HUDEP-2 (cell line): ENCODE measurements around the gene MLLT1.

Experiments used
- DNase-seq, 76 experiments: peaks; one replicate each; lab custom pipeline; 2025; ENCODE audit not compliant: unreplicated experiment in 76 of 76; lab: John Stamatoyannopoulos, UW

MLLT1 gene

DNA sequence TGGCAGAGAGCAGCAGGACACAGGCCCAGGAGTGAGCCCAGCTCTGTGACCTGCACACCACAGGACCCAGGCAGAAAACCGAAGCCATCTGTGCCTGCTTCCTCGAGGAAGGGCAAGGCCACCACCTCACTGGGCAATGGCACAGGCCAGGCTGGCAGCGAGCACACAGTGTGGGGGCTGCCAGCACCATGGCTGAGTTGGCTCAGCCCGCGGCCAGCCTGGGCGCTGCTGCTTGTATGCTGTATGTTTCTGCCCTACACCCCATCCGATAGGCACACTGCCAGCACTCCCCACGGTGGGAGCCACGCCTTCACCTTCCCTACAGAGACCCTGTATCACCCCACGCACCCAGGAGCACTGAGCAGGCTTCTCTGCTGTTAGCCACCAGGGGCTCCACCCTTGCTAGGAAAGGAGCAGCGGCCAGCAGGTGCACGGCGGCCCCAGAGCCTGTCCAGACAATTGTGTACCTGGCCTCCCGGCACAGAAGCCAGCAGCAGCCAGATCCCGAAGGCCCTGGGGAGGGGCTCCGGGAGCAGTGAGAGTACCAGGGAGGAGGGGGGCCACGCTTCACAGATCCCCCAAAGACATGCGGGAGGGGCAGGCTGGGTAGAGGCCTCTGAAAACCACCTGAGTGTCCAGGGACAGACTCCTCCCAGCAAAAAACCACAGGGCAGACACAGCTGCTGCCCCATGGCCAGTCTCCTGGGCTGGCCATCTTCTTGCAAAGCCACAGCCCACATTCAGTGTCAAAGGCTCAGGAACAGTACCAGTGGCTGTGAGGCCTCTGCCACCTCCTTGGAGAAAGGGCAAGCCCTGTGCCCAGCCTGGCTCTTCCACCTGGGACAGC, 56.1 kb downstream of the MLLT1 start:
- peak in 72 of 76 experiments; percentile 33 to 93 (median 82) for DNase-seq

GRCh38 chr19:6222884-6223283, 56.9 kb downstream of the MLLT1 start:
- DNase-seq, result no peak

DNA sequence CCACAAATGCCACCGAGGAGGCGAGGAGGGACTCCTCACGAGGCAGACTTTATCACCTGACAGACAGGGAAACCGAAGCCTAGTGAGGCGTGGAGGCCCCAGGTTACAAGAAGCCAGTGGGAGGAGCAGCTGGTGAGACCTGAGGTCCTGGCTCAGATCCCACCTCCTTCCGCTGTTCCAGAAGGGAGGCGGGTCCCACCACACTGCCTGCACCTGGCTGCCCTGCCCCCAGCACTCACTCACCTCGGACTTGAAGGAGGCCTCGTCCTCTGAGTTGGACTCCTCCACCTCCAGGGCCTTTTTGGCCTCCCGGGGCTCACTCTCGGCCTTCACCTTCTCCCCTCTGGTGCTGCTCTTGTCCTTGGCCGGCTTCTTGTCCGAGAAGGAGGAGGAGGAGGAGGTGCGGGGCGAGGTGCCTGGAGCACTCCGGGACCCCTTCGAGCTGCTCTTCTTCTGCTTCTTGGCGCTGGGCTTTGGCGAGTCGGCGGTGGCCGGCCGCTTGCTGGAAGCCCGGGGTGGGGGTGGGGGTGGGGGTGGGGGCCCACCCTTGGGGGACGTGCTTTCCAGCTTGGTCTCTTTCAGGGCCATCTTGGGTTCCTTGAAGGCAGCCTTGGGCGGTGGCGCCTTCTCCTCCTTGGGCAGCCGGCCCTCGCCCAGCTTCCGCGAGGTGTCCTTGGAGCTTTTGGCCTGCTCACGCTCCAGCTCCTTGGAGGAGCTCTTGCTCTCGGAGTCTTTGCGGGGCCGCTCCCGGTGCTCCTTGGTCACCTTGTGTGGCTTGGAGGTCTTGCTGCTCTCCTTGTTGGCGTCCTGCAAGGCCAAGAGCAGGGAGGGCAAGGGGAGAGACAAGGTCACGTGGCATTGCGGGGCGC, 57.7 kb downstream of the MLLT1 start:
- DNase-seq, result no peak

- DNase-seq, result no peak
These were observed 58.4 kb downstream of the MLLT1 start for GRCh38 chr19:6221220-6221877.

DNA sequence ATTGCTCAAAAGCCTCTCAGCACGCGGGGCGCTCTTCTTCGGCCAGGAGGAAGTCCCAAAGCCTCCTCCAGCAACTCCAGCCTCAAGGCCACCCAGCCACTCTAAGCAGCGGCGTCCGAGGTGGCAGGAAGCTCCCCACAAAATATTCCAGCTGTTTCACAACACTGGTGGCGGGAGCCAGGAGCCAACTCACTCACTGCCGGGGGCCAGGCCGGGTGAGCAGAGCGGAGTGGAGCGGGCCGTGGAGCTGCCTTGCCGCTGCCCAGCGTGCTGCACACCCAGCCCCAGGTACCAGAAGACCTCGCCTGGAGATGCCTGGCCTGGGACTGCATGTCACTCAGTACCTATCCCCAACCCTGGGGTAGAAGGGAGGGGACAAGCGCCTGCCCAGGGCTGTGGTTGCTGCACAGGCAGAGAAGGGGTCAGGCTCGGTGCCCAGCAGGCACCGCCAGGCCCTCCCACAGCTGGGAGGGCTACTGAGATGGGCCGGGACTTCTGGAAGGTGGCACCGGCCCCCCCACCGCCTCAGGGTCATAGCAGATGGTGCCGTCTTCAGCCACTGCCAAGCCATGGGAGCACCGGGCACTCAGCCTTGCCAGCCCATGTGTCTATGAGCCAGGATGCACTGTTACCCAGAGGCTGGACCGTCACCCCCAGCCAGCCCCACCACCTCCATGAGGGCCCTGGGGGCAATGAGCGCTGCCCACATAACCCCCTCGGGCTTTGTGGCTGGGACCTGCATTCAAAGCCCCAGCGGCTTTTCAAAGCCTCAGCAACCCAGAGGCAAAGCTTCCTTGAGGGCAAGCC, 59.2 kb downstream of the MLLT1 start:
- DNase-seq, result no peak

DNA sequence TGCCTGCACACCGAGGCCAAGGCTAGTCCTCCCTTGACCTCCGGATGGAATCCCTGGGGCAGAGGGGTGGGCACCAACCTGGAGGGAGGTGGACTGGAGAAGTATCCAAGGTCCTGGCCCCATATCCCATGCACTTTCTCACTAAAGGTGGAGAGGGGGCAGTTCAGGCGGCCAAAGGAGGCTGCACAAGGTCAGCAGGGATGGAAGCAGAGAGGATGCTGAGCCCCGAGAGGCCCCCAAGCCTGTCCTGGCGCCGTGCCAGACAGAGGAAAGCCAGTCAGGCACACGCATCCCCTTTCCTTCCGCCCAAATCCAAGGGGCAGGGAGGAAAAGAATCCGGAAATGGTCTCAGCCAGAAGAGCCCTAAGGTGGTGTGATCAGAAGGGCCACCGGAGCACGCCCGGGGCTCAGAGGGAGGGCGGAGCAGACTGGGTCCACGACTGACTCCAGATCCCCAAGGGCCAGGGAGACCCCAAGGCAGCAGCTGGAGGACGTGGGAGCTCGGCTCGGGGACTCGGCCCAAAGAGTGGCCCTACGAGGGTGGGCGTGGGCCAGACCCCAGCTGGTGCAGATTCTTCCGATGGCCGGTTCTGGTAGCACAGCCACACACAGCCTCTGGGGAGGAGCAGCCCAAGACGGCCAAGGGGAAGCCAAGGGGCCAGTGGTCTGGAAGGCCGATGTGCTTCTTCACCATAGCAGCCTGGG, 60.0 kb downstream of the MLLT1 start:
- DNase-seq, result no peak

GRCh38 chr19:6219147-6219525, 60.6 kb downstream of the MLLT1 start:
- no peak for DNase-seq

DNA sequence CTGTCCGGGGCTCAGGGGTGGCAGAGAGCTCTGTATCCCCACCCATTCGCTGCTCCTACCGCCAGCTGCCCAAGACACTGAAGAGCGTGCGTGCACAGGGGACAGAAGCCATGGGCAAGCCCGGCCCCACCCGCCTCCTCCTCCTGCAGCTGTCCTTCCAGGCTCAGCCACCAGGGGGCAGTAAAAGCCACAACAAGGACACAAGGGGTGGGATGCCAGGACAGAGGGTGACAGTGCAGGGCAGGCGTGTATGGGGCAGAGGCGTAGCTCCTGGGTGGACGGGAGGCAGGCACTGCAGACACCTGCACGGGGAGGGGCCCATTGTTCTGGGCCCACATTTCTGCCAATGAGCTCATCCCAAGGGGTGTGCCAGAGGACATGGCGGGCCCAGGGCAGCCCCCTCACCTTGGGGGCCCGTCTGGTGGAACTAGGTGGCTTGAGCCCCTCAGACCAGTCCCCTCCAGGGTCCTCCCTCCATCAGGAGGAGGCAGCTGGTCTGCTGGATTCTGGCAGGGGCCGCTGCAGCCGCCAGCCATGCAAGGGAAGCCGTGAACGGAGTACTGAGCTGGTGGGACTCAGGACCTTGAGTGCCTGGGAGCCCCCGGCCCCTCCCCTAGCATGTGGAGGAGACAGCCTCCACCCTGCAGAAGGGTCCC, 61.2 kb downstream of the MLLT1 start:
- peak in 74 of 76 experiments; percentile 56 to 98 (median 90) for DNase-seq

DNA sequence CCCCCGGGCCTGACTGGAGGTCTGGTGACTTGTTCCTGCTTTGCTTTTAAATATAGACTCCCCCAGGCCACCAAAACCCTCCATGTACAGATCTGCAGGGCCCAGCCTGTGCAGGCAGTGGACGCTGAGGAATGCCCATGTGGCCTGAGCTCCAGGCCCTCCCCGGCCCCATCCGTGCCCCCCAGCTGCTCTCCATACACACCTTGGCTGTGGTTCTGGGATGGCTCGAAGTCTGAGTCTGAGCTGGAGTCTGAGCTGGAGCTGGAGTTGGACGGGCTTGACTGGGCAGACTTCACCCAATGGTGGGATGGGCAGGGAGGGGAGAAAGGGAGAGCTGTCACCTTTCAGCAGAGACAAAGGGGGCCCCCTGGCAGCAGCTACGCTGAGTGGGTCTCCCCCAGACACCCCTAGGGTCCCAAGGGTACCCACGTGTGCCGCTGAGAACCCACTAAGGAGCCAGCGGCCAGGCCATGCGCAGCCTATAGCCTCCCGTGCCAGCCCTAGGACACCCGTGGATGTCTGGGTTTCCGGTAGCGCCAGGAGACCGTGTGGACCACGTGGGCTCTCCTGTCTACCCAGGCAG, 61.9 kb downstream of the MLLT1 start:
- no peak for DNase-seq

DNA sequence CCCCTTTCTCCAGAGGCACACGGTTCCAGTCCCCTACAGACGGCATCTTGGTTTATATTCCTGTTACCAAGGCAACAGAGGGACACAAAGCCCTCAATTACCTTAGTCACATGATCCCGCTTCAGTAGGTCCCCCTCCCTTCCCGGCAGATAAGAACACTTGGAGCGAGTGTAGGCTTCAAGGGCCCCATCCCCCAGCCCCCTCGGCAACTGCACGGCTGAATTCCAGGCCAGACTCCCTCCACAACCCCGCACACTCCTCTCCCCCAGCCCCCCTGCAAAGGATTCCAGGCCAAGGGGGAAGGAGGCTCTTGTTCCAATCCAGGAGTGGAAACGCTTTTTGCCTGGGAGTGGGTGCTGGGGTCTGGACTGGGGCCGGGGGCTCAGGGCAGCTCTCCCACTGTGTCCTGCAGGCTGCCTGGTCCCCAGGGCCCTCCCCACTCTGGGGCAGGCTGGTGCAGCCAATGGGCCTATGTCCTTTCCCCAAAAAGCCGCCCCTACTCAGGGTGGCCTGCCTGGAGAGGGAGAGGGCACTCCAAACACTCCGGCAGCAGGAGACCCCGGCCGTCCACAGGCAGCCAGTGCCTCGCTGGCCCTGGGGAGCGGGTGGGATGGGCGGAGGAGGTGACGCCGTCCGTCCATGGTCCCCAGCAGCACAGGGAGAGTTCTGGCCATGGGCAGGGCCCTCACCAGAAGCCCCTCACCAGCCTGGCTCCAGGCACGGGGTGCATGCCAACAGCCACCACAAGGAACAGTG, 62.6 kb downstream of the MLLT1 start:
- DNase-seq, result peak in 4 of 76 experiments; percentile 10 to 40 (median 22)

DNA sequence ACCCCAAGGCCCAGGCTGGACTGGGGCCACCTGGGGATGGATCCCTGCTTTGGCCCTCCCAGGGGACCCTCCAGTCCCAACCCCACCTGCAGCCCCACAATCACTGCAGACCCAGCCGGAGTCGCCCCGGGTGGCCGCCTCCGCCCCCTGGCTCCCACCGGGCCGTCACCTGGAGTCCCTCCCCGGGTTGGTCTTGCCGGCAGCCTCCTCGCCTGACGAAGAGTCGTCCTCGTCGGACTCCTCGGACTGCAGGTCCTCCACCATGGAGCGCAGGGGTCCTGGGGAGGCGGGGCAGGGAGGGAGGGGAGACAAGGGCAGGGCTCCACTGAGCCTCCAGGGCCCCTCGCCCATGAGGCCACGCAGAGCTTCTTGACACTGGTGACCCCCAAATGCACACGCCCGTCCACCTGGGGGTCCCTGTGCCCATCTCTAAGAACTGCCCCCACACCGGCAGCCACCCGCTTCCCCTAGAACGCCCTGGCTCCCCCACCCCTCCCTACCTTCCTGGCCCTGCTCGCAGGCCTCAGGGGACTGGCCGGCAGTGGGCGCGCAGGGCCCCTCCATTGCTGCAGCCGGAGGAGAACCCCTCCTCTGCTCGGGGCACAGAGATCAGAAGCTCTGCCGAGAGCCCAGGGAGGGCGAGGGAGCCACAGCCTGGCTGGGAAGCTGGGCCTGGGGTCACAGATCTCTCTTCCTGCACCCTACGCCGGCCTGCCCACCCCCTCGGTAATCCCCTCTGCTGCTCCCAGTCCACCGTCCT, 63.4 kb downstream of the MLLT1 start:
- no peak for DNase-seq

DNA sequence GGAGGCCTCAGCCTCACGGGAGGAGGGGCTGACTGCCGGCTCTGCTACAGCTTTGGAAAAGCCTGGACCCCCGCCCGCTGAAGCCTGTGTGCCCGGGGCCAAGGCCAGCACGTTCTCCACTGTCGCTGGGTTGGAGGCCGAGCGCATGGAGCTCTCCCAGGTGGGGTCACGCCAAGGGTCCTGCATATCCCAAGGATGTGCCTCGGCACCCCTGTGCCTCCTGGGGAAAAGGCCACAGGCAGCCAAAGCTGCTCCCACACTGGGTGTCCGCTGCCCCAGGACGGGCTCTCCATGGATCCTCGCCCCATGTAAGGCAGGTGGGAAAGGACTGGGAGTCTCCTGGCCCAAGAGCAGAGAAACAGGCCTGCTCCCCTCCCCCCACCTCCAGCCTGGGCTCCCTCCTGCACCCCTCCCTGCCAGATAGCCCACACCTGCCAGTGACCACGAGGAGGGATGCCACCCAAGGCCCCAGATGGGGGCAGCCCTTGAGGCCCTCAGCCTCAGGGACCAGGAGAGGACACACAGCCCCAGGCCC, 64.0 kb downstream of the MLLT1 start:
- no peak for DNase-seq

DNA sequence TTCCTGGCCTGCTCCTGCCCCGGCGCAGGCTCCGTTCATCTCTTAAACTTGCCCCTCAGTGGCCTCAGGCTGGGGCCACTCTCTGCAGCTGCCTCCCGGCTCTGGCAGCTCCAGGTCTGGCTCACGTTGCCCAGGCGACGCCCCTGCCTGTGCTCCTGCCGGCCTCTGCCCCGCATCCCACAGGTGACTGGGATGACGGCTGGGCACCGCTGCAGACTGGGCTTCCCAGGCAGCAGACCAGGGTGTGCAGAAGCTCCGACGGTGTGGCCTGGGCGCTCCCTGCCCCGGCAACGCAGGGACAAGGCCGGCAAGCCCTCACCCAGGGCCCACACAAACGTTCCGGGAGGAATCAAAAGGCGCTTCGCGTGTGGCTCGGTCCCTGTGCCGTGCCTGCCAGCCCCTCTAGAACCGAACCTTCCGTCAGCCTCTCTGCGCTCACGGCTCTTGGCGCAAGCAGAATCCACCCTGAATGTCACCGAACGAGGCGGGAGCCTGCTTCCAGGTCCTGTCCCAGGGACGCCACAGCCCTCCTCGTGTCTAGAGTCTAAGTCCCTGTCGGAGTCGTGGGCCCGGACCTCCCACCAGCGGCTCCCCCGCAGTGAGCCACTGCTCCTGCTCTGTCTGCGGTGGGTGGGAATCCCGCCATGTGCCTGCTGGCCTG, 64.8 kb downstream of the MLLT1 start:
- no peak for DNase-seq

GRCh38 chr19:6213696-6214641, 65.8 kb downstream of the MLLT1 start:
- no peak for DNase-seq

GRCh38 chr19:6213266-6213595, 66.5 kb downstream of the MLLT1 start:
- no peak for DNase-seq
